H1 (cell line): Measurements from ENCODE around the gene LHPP. TPM values are rescaled to one million over a fixed set of nuclear protein-coding genes. Genes with fewer than 3 reads are reported as not detected.

Experiments used
- CTCF ChIA-PET: fragments of 300-600 bp; sonication (Branson Sonifier 250); formaldehyde crosslinking; loops from one replicate; lab custom pipeline; 2021; ENCODE audit not compliant: partially characterized antibody; lab: Charles Lee
- POLR2A ChIA-PET: fragments of 300-600 bp; sonication (Branson Sonifier 250); formaldehyde crosslinking; loops from one replicate; lab custom pipeline; 2021; ENCODE audit warnings: inconsistent platforms; ENCODE audit not compliant: partially characterized antibody; lab: Charles Lee
- DNase-seq, 2 experiments: peaks; one replicate each; pipeline versions ENCODE4 v3.0.0 to v3.0.0-alpha.2; 2010 to 2022; ENCODE audit warnings: low spot score in 2 of 2, low read depth in 1 of 2, mixed read lengths in 1 of 2
- FAIRE-seq: peaks from 2 replicates; lab custom pipeline; 2011; peaks lifted over from hg19 to GRCh38; lab: Jason Lieb, UNC
- H2AFZ ChIP-seq: 2 replicates; pipeline ENCODE4 v1.8.1; 2012; ENCODE audit warnings: low read length, inconsistent platforms
- H2AK5ac ChIP-seq: 2 replicates; pipeline ENCODE4 v1.6.1; 2013; ENCODE audit warnings: low read depth, low read length
- H2BK120ac ChIP-seq: replicated peaks from 2 replicates; pipeline ENCODE3; 2013; ENCODE audit warnings: low read depth, low read length, inconsistent platforms
- H2BK12ac ChIP-seq: 2 replicates; pipeline ENCODE4 v1.6.1; 2013; ENCODE audit warnings: low read depth, low read length
- H2BK15ac ChIP-seq: 2 replicates; pipeline ENCODE4 v1.6.1; 2013; ENCODE audit warnings: low read length
- H2BK20ac ChIP-seq: 2 replicates; pipeline ENCODE4 v1.6.1; 2013; ENCODE audit warnings: low read length
- H2BK5ac ChIP-seq: 2 replicates; pipeline ENCODE4 v1.6.1; 2013; ENCODE audit warnings: low read depth, low read length
- H3K14ac ChIP-seq: 2 replicates; pipeline ENCODE4 v1.6.1; 2013; ENCODE audit warnings: inconsistent platforms; ENCODE audit not compliant: insufficient read length
- H3K18ac ChIP-seq: 2 replicates; pipeline ENCODE4 v1.6.1; 2013; ENCODE audit warnings: low read length; ENCODE audit errors: extremely low read depth
- H3K23ac ChIP-seq: 2 replicates; pipeline ENCODE4 v1.6.1; 2013; ENCODE audit warnings: inconsistent platforms; ENCODE audit not compliant: insufficient read length
- H3K23me2 ChIP-seq: 2 replicates; pipeline ENCODE4 v1.6.1; 2013; ENCODE audit warnings: low read depth, low read length
- H3K27ac ChIP-seq: 2 replicates; pipeline ENCODE4 v1.6.1; 2011; ENCODE audit warnings: low read depth, low read length, inconsistent platforms
- H3K27me3 ChIP-seq, 4 experiments: replicated peaks in 1 of 4; 1 replicate in 1 of 4; 2 replicates in 3 of 4; pipeline versions ENCODE4 v1.6.1 to v1.8.1; 2011 to 2013; ENCODE audit warnings: low read length in 3 of 4, mild to moderate bottlenecking in 3 of 4, inconsistent platforms in 2 of 4, mixed read lengths in 2 of 4, moderate library complexity in 1 of 4; ENCODE audit not compliant: control insufficient read depth in 3 of 4, insufficient read depth in 3 of 4; ENCODE audit errors: extremely low read depth in 1 of 4
- H3K36me3 ChIP-seq, 4 experiments: 2 replicates each; pipeline versions ENCODE4 v1.6.1 to v1.8.1; 2011 to 2013; ENCODE audit warnings: mild to moderate bottlenecking in 4 of 4, low read length in 3 of 4, moderate library complexity in 2 of 4, control low read depth in 1 of 4, inconsistent platforms in 1 of 4; ENCODE audit not compliant: insufficient read depth in 4 of 4, control insufficient read depth in 2 of 4
- H3K4ac ChIP-seq: replicated peaks from 2 replicates; pipeline ENCODE3; 2013; ENCODE audit warnings: low read length, low read depth, mixed read lengths, inconsistent platforms; ENCODE audit not compliant: insufficient read length
- H3K4me1 ChIP-seq, 4 experiments: replicated peaks in 1 of 4; 1 replicate in 1 of 4; 2 replicates in 3 of 4; pipeline versions ENCODE4 v1.6.1 to v1.8.1; 2011 to 2013; ENCODE audit warnings: low read length in 3 of 4, inconsistent platforms in 2 of 4, mixed read lengths in 1 of 4; ENCODE audit not compliant: insufficient read depth in 4 of 4, control insufficient read depth in 3 of 4
- H3K4me2 ChIP-seq, 2 experiments: 2 replicates each; pipeline versions ENCODE4 v1.6.1 to v1.8.1; 2011 to 2013; ENCODE audit warnings: low read depth in 2 of 2, low read length in 2 of 2, control low read depth in 1 of 2, inconsistent platforms in 1 of 2, mild to moderate bottlenecking in 1 of 2; ENCODE audit not compliant: insufficient read depth in 1 of 2
- H3K4me3 ChIP-seq, 4 experiments: fragments of 200-600, 300-600 bp in 1 of 4; sonication (generic), shearing (Covaris generic), sonication (Bioruptor Twin) in 1 of 4; 2 replicates each; pipeline versions ENCODE4 v1.5.1 to v1.8.1; 2011 to 2016; ENCODE audit warnings: low read length in 4 of 4, low read depth in 3 of 4, control low read depth in 2 of 4, inconsistent platforms in 2 of 4, mild to moderate bottlenecking in 2 of 4, mixed read lengths in 1 of 4, moderate library complexity in 1 of 4; ENCODE audit not compliant: insufficient read depth in 2 of 4; ENCODE audit errors: extremely low read depth in 1 of 4
- H3K56ac ChIP-seq: replicated peaks from 2 replicates; pipeline ENCODE3; 2013; ENCODE audit warnings: low read depth, mild to moderate bottlenecking, mixed read lengths, low read length, inconsistent platforms; ENCODE audit not compliant: insufficient read length
- H3K79me1 ChIP-seq: 2 replicates; pipeline ENCODE4 v1.6.1; 2013; ENCODE audit warnings: low read depth, low read length, control low read depth
- H3K79me2 ChIP-seq, 2 experiments: 2 replicates each; pipeline versions ENCODE4 v1.6.1 to v1.8.1; 2012 to 2013; ENCODE audit warnings: low read length in 2 of 2, mild to moderate bottlenecking in 2 of 2, inconsistent platforms in 1 of 2; ENCODE audit not compliant: insufficient read depth in 2 of 2, control insufficient read depth in 1 of 2
- H3K9ac ChIP-seq, 4 experiments: replicated peaks in 1 of 4; 1 replicate in 1 of 4; 2 replicates in 3 of 4; pipeline versions ENCODE4 v1.6.1 to v1.8.1; 2011 to 2013; ENCODE audit warnings: low read depth in 3 of 4, low read length in 3 of 4, control low read depth in 2 of 4, mild to moderate bottlenecking in 2 of 4, moderate library complexity in 2 of 4, inconsistent platforms in 1 of 4; ENCODE audit errors: extremely low read depth in 1 of 4
- H3K9me3 ChIP-seq, 2 experiments: 2 replicates each; pipeline versions ENCODE4 v1.6.1 to v1.8.1; 2012 to 2013; ENCODE audit warnings: mild to moderate bottlenecking in 2 of 2, moderate library complexity in 2 of 2, control low read depth in 1 of 2, inconsistent platforms in 1 of 2, low read depth in 1 of 2, low read length in 1 of 2, mixed read lengths in 1 of 2; ENCODE audit not compliant: insufficient read depth in 2 of 2
- H4K20me1 ChIP-seq, 2 experiments: replicated peaks in 1 of 2; 2 replicates each; pipeline versions ENCODE3 to v1.8.1; 2011 to 2013; ENCODE audit warnings: inconsistent platforms in 2 of 2, low read length in 2 of 2, mild to moderate bottlenecking in 1 of 2; ENCODE audit not compliant: insufficient read depth in 2 of 2, control insufficient read depth in 1 of 2
- H4K5ac ChIP-seq: 2 replicates; pipeline ENCODE4 v1.6.1; 2013; ENCODE audit warnings: low read length, low read depth, mixed read lengths, inconsistent platforms; ENCODE audit not compliant: insufficient read length
- H4K8ac ChIP-seq: 2 replicates; pipeline ENCODE4 v1.8.0; 2013; ENCODE audit warnings: mild to moderate bottlenecking, moderate library complexity, low read length, inconsistent platforms; ENCODE audit not compliant: insufficient read depth; ENCODE audit errors: extremely low read depth
- H4K91ac ChIP-seq: replicated peaks from 2 replicates; pipeline ENCODE3; 2013; ENCODE audit warnings: low read length, mixed read lengths, inconsistent platforms; ENCODE audit not compliant: insufficient read length
- BCL11A ChIP-seq, 2 experiments: IDR thresholded peaks; one replicate each; pipeline ENCODE4 v1.6.1; 2011; ENCODE audit warnings: low read depth in 2 of 2, low read length in 2 of 2, mild to moderate bottlenecking in 2 of 2
- CHD1 ChIP-seq: IDR thresholded peaks from 2 replicates; pipeline ENCODE4 v1.6.1; 2012; ENCODE audit warnings: low read depth, low read length, improper control_type of control experiment
- E2F6 ChIP-seq: IDR thresholded peaks from 2 replicates; pipeline ENCODE4 v1.6.1; 2012; ENCODE audit warnings: inconsistent platforms
- JUND ChIP-seq: IDR thresholded peaks from 2 replicates; pipeline ENCODE4 v1.6.1; 2011; ENCODE audit warnings: mild to moderate bottlenecking, improper control_type of control experiment, low read length
- MAX ChIP-seq: IDR thresholded peaks from 2 replicates; pipeline ENCODE4 v1.6.1; 2012; ENCODE audit warnings: inconsistent platforms
- POU5F1 ChIP-seq: IDR thresholded peaks from 2 replicates; pipeline ENCODE4 v1.6.1; 2011; ENCODE audit warnings: low read depth, mild to moderate bottlenecking, low read length, moderate library complexity
- SAP30 ChIP-seq: fragments of 300-600 bp; sonication (generic); IDR thresholded peaks from 2 replicates; pipeline ENCODE4 v1.7.1; 2012; ENCODE audit warnings: low read length, moderate library complexity, mild to moderate bottlenecking, inconsistent platforms; ENCODE audit not compliant: insufficient read depth, insufficient replicate concordance
- SIRT6 ChIP-seq: IDR thresholded peaks from one replicate; pipeline ENCODE4 v1.7.1; 2012; ENCODE audit warnings: low read length, inconsistent platforms
- SIX5 ChIP-seq: IDR thresholded peaks from 2 replicates; pipeline ENCODE4 v1.6.1; 2011; ENCODE audit warnings: mild to moderate bottlenecking, low read depth, low read length
- SRF ChIP-seq: IDR thresholded peaks from 2 replicates; pipeline ENCODE4 v1.6.1; 2011; ENCODE audit warnings: mild to moderate bottlenecking, low read depth, low read length, moderate library complexity
- USF2 ChIP-seq: IDR thresholded peaks from 2 replicates; pipeline ENCODE4 v1.6.1; 2011; ENCODE audit warnings: low read length, improper control_type of control experiment
- WGBS, 2 experiments: shearing (Covaris generic) in 1 of 2; methylation state at CpG; one replicate each; pipeline versions ENCODE4 v1.1.6 to v1.1.7; 2013 to 2015; ENCODE audit warnings: low lambda C conversion rate in 2 of 2, mixed read lengths in 2 of 2, inconsistent platforms in 1 of 2, low coverage in 1 of 2, missing lambda C conversion rate in 1 of 2; ENCODE audit not compliant: insufficient replicate concordance in 2 of 2, insufficient coverage in 1 of 2, insufficient read length in 1 of 2; ENCODE audit errors: extremely low coverage in 1 of 2, missing lambda C conversion rate in 1 of 2; 5-methylcytosine and 5-hydroxymethylcytosine counted together
- polyA plus RNA-seq, 7 experiments: library from polyadenylated mRNA; depleted of rRNA in 3 of 7; stranded (reverse) in 5 of 7; unstranded in 2 of 7; fragments of >200 nt in 5 of 7; fragments of 200-250 nt in 2 of 7; gene quantifications; 1 replicate in 5 of 7; 2 replicates in 1 of 7; 4 replicates in 1 of 7; pipeline versions ENCODE4 v1.2.1 to v1.2.3, GENCODE V29; 2011 to 2013; ENCODE audit warnings: missing spikeins in 2 of 7, mixed read lengths in 2 of 7
- total RNA-seq: library from RNA; stranded (reverse); fragmentation: NEBNext Ultra II Directional; extraction: Animal tissue kit (Norgen Biotek cat#: 25700); gene quantifications from 2 replicates; pipeline ENCODE4 v1.2.1, GENCODE V29; 2021

The LHPP gene
- total and polyA plus RNA-seq, 2 of the 8 experiments (the other 6 are each of a cell fraction or from before 2014, with no cell fraction given) = 26.0 to 45.0 TPM

- H3K27ac ChIP-seq = no peak overlapping the region
- H2BK15ac ChIP-seq = no peak overlapping the region
- H3K4me2 ChIP-seq = no peak overlapping the region
- ChIA-PET CTCF (interaction anchor here (0.6 to 3.9 kb wide), 17 partner anchors 11 to 320 kb away, joined by 3 to 18 read pairs (median 4); no protein-coding TSS in a partner anchor), POLR2A (interaction anchor here (1.4 kb wide), 1 partner anchor 69 kb away, joined by 3 read pairs; no protein-coding TSS in a partner anchor)
- H2BK120ac ChIP-seq = no peak overlapping the region
- 86% methylated on average over 7 of the region's 7 CpGs; no CpG with 5 or more reads in 1 of the 2 experiments for WGBS, 2 experiments
- H3K4me3 ChIP-seq = no peak overlapping the region
- H3K9me3 ChIP-seq = no peaks in the 10 kb centered on the region
- no peak overlapping the region for H3K4ac ChIP-seq
- H4K20me1 ChIP-seq = peaks cover 1 to 2% of the 10 kb centered on the region in 2 experiments
- H3K79me1 ChIP-seq = no peaks in the 10 kb centered on the region; the same call in 1 of the 2 replicates
- H3K56ac ChIP-seq = no peak overlapping the region
- H4K8ac ChIP-seq = 0 out of 2 replicates have a peak overlapping the region, but pooled peaks have one; percentile 18
- FAIRE-seq = no peak
- no peak overlapping the region for H2BK20ac ChIP-seq
- 0 out of 2 replicates have a peak overlapping the region, but pooled peaks have one; percentile 21 for H2BK12ac ChIP-seq
- no peak overlapping the region for H2AK5ac ChIP-seq
- H3K4me1 ChIP-seq = peaks cover 0 to 24% (median 17%) of the 10 kb centered on the region in 4 experiments; a peak in 6 of 7 replicates
- H3K27me3 ChIP-seq = no peaks in the 10 kb centered on the region
- no peak overlapping the region for H4K5ac ChIP-seq
- no peak overlapping the region for H3K23ac ChIP-seq
- H2AFZ ChIP-seq = no peak overlapping the region
- no peak overlapping the region for H3K9ac ChIP-seq
- no peak for DNase-seq
- no peak overlapping the region for H4K91ac ChIP-seq
- H2BK5ac ChIP-seq = no peak overlapping the region
- H3K18ac ChIP-seq = no peak overlapping the region
- H3K23me2 ChIP-seq = no peaks in the 10 kb centered on the region
- no peaks in the 10 kb centered on the region for H3K36me3 ChIP-seq
- no peaks in the 10 kb centered on the region for H3K79me2 ChIP-seq
- H3K14ac ChIP-seq = no peak overlapping the region
- TF ChIP-seq SIRT6 (no peak), USF2 (no peak), SAP30 (no peak), BCL11A (IDR thresholded peaks at IDR 0.05; ENCODE audit: low read depth in 2 of 2, low read length in 2 of 2) (no peak), E2F6 (no peak), JUND (no peak), POU5F1 (no peak), MAX (no peak), SRF (no peak), CHD1 (no peak), SIX5 (no peak)
Observed at GRCh38 chr10:124648131-124648475, 186.5 kb downstream of the LHPP start.
